ENCODE results near the gene SAMHD1. TPM values are rescaled to one million over a fixed set of nuclear protein-coding genes. Genes with fewer than 3 reads are reported as not detected.

Gene SAMHD1
- total and polyA plus RNA-seq, 2 of the 13 experiments (the other 11 are each of a cell fraction or from before 2014, with no cell fraction given): 16.9 to 43.5 TPM

DNA sequence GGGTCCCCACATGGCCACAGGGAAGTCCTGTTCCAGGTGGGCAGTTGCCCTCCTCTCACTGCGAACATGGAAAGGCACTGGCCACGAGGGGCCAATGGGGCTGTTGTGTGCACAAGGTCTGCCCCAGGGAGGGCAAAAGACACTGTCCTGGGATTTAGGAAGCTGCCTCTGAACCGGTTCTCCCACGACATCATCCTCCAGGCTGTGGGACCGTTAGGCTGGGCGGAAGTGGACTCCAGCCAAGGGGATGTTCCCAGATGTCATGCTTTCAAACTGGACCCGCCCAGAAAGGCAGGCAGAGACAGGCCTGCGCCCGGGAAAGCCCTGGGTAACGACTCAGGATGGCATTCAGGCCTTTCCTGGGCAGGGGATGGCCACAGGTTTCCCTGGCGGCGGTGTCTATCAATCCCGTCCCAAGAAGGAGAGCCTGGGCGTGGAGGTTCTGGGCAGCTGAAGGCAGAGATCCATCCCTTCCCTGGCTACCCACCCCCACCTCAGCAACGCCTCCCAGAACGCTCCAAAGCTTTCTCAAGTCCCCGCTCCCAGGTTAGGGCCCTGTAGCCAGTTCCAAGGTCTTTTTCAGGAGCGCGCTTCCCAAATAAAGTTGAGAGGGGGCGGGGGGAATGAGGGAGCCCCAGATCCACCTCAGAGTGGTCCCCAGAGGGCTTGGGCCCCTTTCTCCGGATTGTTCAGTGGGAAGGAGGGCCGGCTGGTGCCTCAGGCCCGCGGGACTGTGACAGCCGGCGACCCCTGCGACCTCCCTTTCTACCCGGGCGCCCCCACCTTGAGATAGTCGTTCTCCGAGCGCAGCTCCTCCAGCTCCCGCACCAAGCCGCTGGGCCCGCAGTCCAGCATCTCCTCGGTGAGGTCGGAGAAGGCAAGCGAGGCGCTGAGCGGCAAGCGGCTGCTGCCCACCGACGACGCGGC is 89.4 kb downstream of the SAMHD1 start (continued):
- TF ChIP-seq ZNF253 (CRISPR knock-in tag; IDR thresholded peaks at IDR 0.05; ENCODE audit: borderline replicate concordance) (no peak), RBM39 (IDR thresholded peaks at IDR 0.05; ENCODE audit: low read depth, low read length, poor library complexity, severe bottlenecking) (peak; percentile 62), ZNF749 (CRISPR knock-in tag; IDR thresholded peaks at IDR 0.05; ENCODE audit: borderline replicate concordance) (peak; percentile 15; the same call in 1 of the 2 replicates), ZNF350 (CRISPR knock-in tag; IDR thresholded peaks at IDR 0.05; ENCODE audit: borderline replicate concordance, low read depth) (peak; percentile 88; the same call in 1 of the 2 replicates), U2AF2 (IDR thresholded peaks at IDR 0.05; ENCODE audit: low read depth, low read length) (no peak), NFATC3 (CRISPR knock-in tag; IDR thresholded peaks at IDR 0.05) (no peak), FOXA3 (CRISPR knock-in tag; IDR thresholded peaks at IDR 0.05) (no peak), NFYB (CRISPR knock-in tag; IDR thresholded peaks at IDR 0.05) (no peak), ZNF496 (CRISPR knock-in tag; IDR thresholded peaks at IDR 0.05; ENCODE audit: insufficient replicate concordance) (no peak), MEF2D (CRISPR knock-in tag; IDR thresholded peaks at IDR 0.05) (0 out of 2 replicates have a peak, but pooled peaks have one; percentile 28), ZNF569 (CRISPR knock-in tag; IDR thresholded peaks at IDR 0.05; ENCODE audit: borderline replicate concordance) (no peak), MIER2 (CRISPR knock-in tag; IDR thresholded peaks at IDR 0.05) (no peak), LCORL (IDR thresholded peaks at IDR 0.05) (no peak), LCORL (CRISPR knock-in tag; IDR thresholded peaks at IDR 0.05) (peak; percentile 53; the same call in 1 of the 2 replicates), ZNF468 (CRISPR knock-in tag; IDR thresholded peaks at IDR 0.05) (no peak), ZNF224 (CRISPR knock-in tag; IDR thresholded peaks at IDR 0.05) (no peak)
- TF ChIP-seq, protein P1, sequence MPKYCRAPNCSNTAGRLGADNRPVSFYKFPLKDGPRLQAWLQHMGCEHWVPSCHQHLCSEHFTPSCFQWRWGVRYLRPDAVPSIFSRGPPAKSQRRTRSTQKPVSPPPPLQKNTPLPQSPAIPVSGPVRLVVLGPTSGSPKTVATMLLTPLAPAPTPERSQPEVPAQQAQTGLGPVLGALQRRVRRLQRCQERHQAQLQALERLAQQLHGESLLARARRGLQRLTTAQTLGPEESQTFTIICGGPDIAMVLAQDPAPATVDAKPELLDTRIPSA (CRISPR knock-in tag; IDR thresholded peaks at IDR 0.05; ENCODE audit: borderline replicate concordance): no peak
- TF ChIP-seq, protein P2, sequence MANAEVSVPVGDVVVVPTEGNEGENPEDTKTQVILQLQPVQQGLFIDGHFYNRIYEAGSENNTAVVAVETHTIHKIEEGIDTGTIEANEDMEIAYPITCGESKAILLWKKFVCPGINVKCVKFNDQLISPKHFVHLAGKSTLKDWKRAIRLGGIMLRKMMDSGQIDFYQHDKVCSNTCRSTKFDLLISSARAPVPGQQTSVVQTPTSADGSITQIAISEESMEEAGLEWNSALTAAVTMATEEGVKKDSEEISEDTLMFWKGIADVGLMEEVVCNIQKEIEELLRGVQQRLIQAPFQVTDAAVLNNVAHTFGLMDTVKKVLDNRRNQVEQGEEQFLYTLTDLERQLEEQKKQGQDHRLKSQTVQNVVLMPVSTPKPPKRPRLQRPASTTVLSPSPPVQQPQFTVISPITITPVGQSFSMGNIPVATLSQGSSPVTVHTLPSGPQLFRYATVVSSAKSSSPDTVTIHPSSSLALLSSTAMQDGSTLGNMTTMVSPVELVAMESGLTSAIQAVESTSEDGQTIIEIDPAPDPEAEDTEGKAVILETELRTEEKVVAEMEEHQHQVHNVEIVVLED (CRISPR knock-in tag; IDR thresholded peaks at IDR 0.05; ENCODE audit: borderline replicate concordance): no peak; the same call in 1 of the 2 replicates
- TF ChIP-seq, protein P3, sequence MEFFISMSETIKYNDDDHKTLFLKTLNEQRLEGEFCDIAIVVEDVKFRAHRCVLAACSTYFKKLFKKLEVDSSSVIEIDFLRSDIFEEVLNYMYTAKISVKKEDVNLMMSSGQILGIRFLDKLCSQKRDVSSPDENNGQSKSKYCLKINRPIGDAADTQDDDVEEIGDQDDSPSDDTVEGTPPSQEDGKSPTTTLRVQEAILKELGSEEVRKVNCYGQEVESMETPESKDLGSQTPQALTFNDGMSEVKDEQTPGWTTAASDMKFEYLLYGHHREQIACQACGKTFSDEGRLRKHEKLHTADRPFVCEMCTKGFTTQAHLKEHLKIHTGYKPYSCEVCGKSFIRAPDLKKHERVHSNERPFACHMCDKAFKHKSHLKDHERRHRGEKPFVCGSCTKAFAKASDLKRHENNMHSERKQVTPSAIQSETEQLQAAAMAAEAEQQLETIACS (CRISPR knock-in tag; IDR thresholded peaks at IDR 0.05): peak; percentile 38; the same call in 1 of the 2 replicates
- TF ChIP-seq, protein P4, sequence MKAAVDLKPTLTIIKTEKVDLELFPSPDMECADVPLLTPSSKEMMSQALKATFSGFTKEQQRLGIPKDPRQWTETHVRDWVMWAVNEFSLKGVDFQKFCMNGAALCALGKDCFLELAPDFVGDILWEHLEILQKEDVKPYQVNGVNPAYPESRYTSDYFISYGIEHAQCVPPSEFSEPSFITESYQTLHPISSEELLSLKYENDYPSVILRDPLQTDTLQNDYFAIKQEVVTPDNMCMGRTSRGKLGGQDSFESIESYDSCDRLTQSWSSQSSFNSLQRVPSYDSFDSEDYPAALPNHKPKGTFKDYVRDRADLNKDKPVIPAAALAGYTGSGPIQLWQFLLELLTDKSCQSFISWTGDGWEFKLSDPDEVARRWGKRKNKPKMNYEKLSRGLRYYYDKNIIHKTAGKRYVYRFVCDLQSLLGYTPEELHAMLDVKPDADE (CRISPR knock-in tag; IDR thresholded peaks at IDR 0.05): no peak; the same call in 1 of the 2 replicates
- TF ChIP-seq, protein P5, sequence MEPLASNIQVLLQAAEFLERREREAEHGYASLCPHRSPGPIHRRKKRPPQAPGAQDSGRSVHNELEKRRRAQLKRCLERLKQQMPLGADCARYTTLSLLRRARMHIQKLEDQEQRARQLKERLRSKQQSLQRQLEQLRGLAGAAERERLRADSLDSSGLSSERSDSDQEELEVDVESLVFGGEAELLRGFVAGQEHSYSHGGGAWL (CRISPR knock-in tag; IDR thresholded peaks at IDR 0.05): peak; percentile 58; the same call in 1 of the 2 replicates
- TF ChIP-seq, protein P6, sequence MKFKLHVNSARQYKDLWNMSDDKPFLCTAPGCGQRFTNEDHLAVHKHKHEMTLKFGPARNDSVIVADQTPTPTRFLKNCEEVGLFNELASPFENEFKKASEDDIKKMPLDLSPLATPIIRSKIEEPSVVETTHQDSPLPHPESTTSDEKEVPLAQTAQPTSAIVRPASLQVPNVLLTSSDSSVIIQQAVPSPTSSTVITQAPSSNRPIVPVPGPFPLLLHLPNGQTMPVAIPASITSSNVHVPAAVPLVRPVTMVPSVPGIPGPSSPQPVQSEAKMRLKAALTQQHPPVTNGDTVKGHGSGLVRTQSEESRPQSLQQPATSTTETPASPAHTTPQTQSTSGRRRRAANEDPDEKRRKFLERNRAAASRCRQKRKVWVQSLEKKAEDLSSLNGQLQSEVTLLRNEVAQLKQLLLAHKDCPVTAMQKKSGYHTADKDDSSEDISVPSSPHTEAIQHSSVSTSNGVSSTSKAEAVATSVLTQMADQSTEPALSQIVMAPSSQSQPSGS (CRISPR knock-in tag; IDR thresholded peaks at IDR 0.05): no peak
